Prostate gland (tissue), 2 donors: ENCODE data around the gene JAM2.

Experiments
- POLR2A ChIP-seq: fragments of 450-650 bp; IDR thresholded peaks from one replicate; pipeline ENCODE4 v1.6.1; 2016; ENCODE audit warnings: antibody characterized with exemption, mild to moderate bottlenecking
- POLR2AphosphoS5 ChIP-seq: sonication (generic); formaldehyde crosslinking; IDR thresholded peaks from one replicate; pipeline ENCODE4 v1.6.1; 2017; ENCODE audit warnings: antibody characterized with exemption
- TF ChIP-seq, protein P1 (sequence below), 4 experiments: fragments of 200-600 bp in 2 of 4; fragments of 450-650 bp in 2 of 4; sonication (generic) in 2 of 4; IDR thresholded peaks; 1 replicate in 3 of 4; 2 replicates in 1 of 4; pipeline ENCODE4 v1.5.1; 2016 to 2019; ENCODE audit warnings: antibody characterized with exemption in 4 of 4, mild to moderate bottlenecking in 2 of 4, moderate library complexity in 2 of 4

GRCh38 chr21:25619198-25619597, 19.9 kb upstream of the JAM2 start:
- TF ChIP-seq, protein P1, sequence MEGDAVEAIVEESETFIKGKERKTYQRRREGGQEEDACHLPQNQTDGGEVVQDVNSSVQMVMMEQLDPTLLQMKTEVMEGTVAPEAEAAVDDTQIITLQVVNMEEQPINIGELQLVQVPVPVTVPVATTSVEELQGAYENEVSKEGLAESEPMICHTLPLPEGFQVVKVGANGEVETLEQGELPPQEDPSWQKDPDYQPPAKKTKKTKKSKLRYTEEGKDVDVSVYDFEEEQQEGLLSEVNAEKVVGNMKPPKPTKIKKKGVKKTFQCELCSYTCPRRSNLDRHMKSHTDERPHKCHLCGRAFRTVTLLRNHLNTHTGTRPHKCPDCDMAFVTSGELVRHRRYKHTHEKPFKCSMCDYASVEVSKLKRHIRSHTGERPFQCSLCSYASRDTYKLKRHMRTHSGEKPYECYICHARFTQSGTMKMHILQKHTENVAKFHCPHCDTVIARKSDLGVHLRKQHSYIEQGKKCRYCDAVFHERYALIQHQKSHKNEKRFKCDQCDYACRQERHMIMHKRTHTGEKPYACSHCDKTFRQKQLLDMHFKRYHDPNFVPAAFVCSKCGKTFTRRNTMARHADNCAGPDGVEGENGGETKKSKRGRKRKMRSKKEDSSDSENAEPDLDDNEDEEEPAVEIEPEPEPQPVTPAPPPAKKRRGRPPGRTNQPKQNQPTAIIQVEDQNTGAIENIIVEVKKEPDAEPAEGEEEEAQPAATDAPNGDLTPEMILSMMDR (IDR thresholded peaks at IDR 0.05): no peak
- no peak for TF ChIP-seq POLR2A
- no peak for TF ChIP-seq POLR2AphosphoS5
